ENCODE data around the gene CNNM1.

Gene CNNM1

GRCh38 chr10:99374972-99375371 lies 45.8 kb downstream of the CNNM1 start:
- DNase-seq = no peak

- DNase-seq = no peak
These were observed 46.3 kb downstream of the CNNM1 start for GRCh38 chr10:99375426-99375825.

GRCh38 chr10:99382176-99382575 lies 53.0 kb downstream of the CNNM1 start:
- DNase-seq = no peak

GRCh38 chr10:99387071-99387470 lies 57.9 kb downstream of the CNNM1 start:
- DNase-seq = no peak

GRCh38 chr10:99387541-99387940 lies 58.4 kb downstream of the CNNM1 start:
- DNase-seq = no peak

- DNase-seq = no peak
These were observed 60.7 kb downstream of the CNNM1 start for GRCh38 chr10:99389729-99390480.

- DNase-seq = no peak
These were observed 62.2 kb downstream of the CNNM1 start for GRCh38 chr10:99391346-99391745.

GRCh38 chr10:99393036-99393435 lies 63.9 kb downstream of the CNNM1 start:
- DNase-seq = no peak

- DNase-seq = no peak
These were observed 64.5 kb downstream of the CNNM1 start for GRCh38 chr10:99393683-99394082.

GRCh38 chr10:99394256-99394655 lies 65.1 kb downstream of the CNNM1 start:
- DNase-seq = no peak

- DNase-seq = no peak
These were observed 65.7 kb downstream of the CNNM1 start for GRCh38 chr10:99394761-99395386.

- DNase-seq = no peak
These were observed 66.7 kb downstream of the CNNM1 start for GRCh38 chr10:99395750-99396445.

- DNase-seq = no peak
These were observed 67.3 kb downstream of the CNNM1 start for GRCh38 chr10:99396471-99396870.

GRCh38 chr10:99399664-99400063 lies 70.5 kb downstream of the CNNM1 start:
- DNase-seq = no peak

GRCh38 chr10:99403674-99404073 lies 74.5 kb downstream of the CNNM1 start:
- DNase-seq = no peak

- no peak for DNase-seq
These were observed 77.0 kb downstream of the CNNM1 start for GRCh38 chr10:99406149-99406548.

GRCh38 chr10:99410146-99410545 lies 81.0 kb downstream of the CNNM1 start:
- DNase-seq = no peak

GRCh38 chr10:99410876-99411275 lies 81.7 kb downstream of the CNNM1 start:
- no peak for DNase-seq

- DNase-seq = no peak
These were observed 82.4 kb downstream of the CNNM1 start for GRCh38 chr10:99411546-99411945.

- DNase-seq = no peak
These were observed 82.9 kb downstream of the CNNM1 start for GRCh38 chr10:99412099-99412498.

GRCh38 chr10:99418910-99419624 lies 89.9 kb downstream of the CNNM1 start:
- DNase-seq = no peak

- no peak for DNase-seq
These were observed 90.5 kb downstream of the CNNM1 start for GRCh38 chr10:99419688-99420087.

- DNase-seq = no peak
These were observed 92.1 kb downstream of the CNNM1 start for GRCh38 chr10:99421233-99421739.
